ENCODE results near the gene STAT1. TPM values are rescaled to one million over a fixed set of nuclear protein-coding genes. Genes with fewer than 3 reads are reported as not detected.

STAT1 gene
- polyA plus RNA-seq, 1 donor from 2014 or later: 4.9 TPM

GRCh38 chr2:191019376-191019775 is 5.4 kb upstream of the STAT1 start:
- Histone ChIP-seq H3K36me3 (ENCODE audit: insufficient read depth, low read length) (no peaks in the 10 kb centered on the region), H3K9me3 (ENCODE audit: low read length) (no peaks in the 10 kb centered on the region), H3K4me2 (ENCODE audit: low read length) (no peak overlapping the region), H3K4me3 (ENCODE audit: low read length) (peak overlapping the region; percentile 87), H3K27me3 (ENCODE audit: insufficient read depth, low read depth, low read length) (peaks cover 7% of the 10 kb centered on the region), H3K79me2 (replicated peaks; ENCODE audit: insufficient read depth, low read length) (no peaks in the 10 kb centered on the region), H3K9ac (ENCODE audit: low read length) (no peak overlapping the region), H3K9me2 (ENCODE audit: insufficient read depth, low read length) (no peaks in the 10 kb centered on the region), H2AFZ (ENCODE audit: low read depth, low read length) (no peak overlapping the region), H3K27ac (ENCODE audit: low read length) (no peak overlapping the region), H3F3A (ENCODE audit: insufficient read depth, low read length, poor library complexity, severe bottlenecking) (no peaks in the 10 kb centered on the region), H4K20me1 (ENCODE audit: insufficient read depth) (no peaks in the 10 kb centered on the region)
- TF ChIP-seq CTCF (IDR thresholded peaks at IDR 0.05; ENCODE audit: poor library complexity, severe bottlenecking): no peak
- no peak for TF ChIP-seq POLR2AphosphoS5 (IDR thresholded peaks at IDR 0.05)
- TF ChIP-seq RAD21 (conservative IDR thresholded peaks at IDR 0.05): no peak
- no peak for TF ChIP-seq EP300 (conservative IDR thresholded peaks at IDR 0.05; ENCODE audit: poor library complexity, severe bottlenecking)
- TF ChIP-seq REST (IDR thresholded peaks at IDR 0.05; ENCODE audit: borderline replicate concordance): no peak
- no peak for TF ChIP-seq MXI1 (conservative IDR thresholded peaks at IDR 0.05; ENCODE audit: poor library complexity, severe bottlenecking)
- no peak for TF ChIP-seq SMC3 (conservative IDR thresholded peaks at IDR 0.05; ENCODE audit: poor library complexity)
- no peak for TF ChIP-seq EZH2 (IDR thresholded peaks at IDR 0.05; ENCODE audit: borderline replicate concordance, insufficient read depth, low read length, poor library complexity, severe bottlenecking)
- TF ChIP-seq TAF1 (IDR thresholded peaks at IDR 0.05; ENCODE audit: low read depth): no peak

- H3K4me2 ChIP-seq (ENCODE audit: low read length): no peak overlapping the region
- no peaks in the 10 kb centered on the region for H3K9me2 ChIP-seq (ENCODE audit: insufficient read depth, low read length)
- H3K4me3 ChIP-seq (ENCODE audit: low read length): no peak overlapping the region
- TF ChIP-seq POLR2AphosphoS5 (IDR thresholded peaks at IDR 0.05) (no peak), EP300 (conservative IDR thresholded peaks at IDR 0.05; ENCODE audit: poor library complexity, severe bottlenecking) (no peak), RAD21 (conservative IDR thresholded peaks at IDR 0.05) (no peak), MXI1 (conservative IDR thresholded peaks at IDR 0.05; ENCODE audit: poor library complexity, severe bottlenecking) (no peak), SMC3 (conservative IDR thresholded peaks at IDR 0.05; ENCODE audit: poor library complexity) (no peak), EZH2 (IDR thresholded peaks at IDR 0.05; ENCODE audit: borderline replicate concordance, insufficient read depth, low read length, poor library complexity, severe bottlenecking) (no peak), REST (IDR thresholded peaks at IDR 0.05; ENCODE audit: borderline replicate concordance) (no peak), TAF1 (IDR thresholded peaks at IDR 0.05; ENCODE audit: low read depth) (no peak), CTCF (IDR thresholded peaks at IDR 0.05; ENCODE audit: poor library complexity, severe bottlenecking) (no peak)
- H3K27ac ChIP-seq (ENCODE audit: low read length): no peak overlapping the region
- H3K36me3 ChIP-seq (ENCODE audit: insufficient read depth, low read length): no peaks in the 10 kb centered on the region
- H3K27me3 ChIP-seq (ENCODE audit: insufficient read depth, low read depth, low read length): peaks cover 7% of the 10 kb centered on the region
- no peaks in the 10 kb centered on the region for H3K9me3 ChIP-seq (ENCODE audit: low read length)
- no peak overlapping the region for H2AFZ ChIP-seq (ENCODE audit: low read depth, low read length)
- H3K9ac ChIP-seq (ENCODE audit: low read length): no peak overlapping the region
- no peaks in the 10 kb centered on the region for H3F3A ChIP-seq (ENCODE audit: insufficient read depth, low read length, poor library complexity, severe bottlenecking)
- H3K79me2 ChIP-seq (replicated peaks; ENCODE audit: insufficient read depth, low read length): no peaks in the 10 kb centered on the region
- no peaks in the 10 kb centered on the region for H4K20me1 ChIP-seq (ENCODE audit: insufficient read depth)
Observed at GRCh38 chr2:191018643-191019119, 4.7 kb upstream of the STAT1 start.

Measured in neural cell (in vitro differentiated cells).